ENCODE results near the gene NEK9.

DNA sequence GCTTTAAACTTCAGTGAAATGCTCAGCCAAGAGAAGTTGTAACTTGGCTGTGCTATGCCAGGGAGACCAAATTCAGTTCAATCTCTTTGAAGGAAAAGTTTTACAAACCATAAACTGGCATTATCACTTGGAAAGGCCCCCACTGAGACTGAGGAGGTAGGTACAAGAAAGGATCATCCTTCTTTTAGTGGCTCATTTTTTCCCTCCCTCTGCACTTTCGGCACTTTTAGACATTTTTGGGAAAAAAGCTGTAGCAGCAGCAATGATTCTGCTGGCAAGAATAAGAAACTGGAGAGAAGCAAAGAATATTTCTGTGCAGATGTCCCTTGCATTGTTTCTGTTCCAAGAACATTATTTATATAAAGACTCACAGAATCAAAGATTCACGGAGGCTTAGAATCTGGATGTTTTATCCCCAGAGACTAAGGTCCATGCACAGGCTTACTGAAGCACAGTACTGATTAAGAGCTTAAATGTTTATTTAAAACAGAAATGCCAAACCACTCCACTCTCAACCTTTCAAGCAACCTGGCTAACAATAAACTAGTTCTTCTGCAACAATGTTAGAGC, 45.1 kb downstream of the NEK9 start:
- TF ChIP-seq GATA3 (IDR thresholded peaks at IDR 0.05; ENCODE audit: low read depth, low read length) = no peak
- TF ChIP-seq GATA2 (IDR thresholded peaks at IDR 0.05; ENCODE audit: low read depth, low read length) = no peak

Measured in SH-SY5Y (cell line).